GM23338 (cell line): ENCODE measurements around the gene APOBEC2.

Experiments used
- CREB1 ChIP-seq: fragments of 250-450 bp; sonication (Bioruptor Pico); IDR thresholded peaks from 2 replicates; pipeline ENCODE4 v1.5.0; 2020; ENCODE audit warnings: low read depth, mild to moderate bottlenecking, moderate library complexity
- EZH2 ChIP-seq: fragments of 200-600 bp; sonication (generic); IDR thresholded peaks from one replicate; pipeline ENCODE4 v1.8.0; 2017; ENCODE audit warnings: antibody characterized with exemption, mild to moderate bottlenecking, low read depth; ENCODE audit not compliant: unreplicated experiment
- EZH2phosphoT487 ChIP-seq: fragments of 200-600 bp; sonication (generic); IDR thresholded peaks from one replicate; pipeline ENCODE4 v1.8.1; 2018; ENCODE audit warnings: antibody characterized with exemption; ENCODE audit not compliant: unreplicated experiment
- JUNB ChIP-seq: IDR thresholded peaks from one replicate; pipeline ENCODE4 v1.6.1; 2016; ENCODE audit warnings: antibody characterized with exemption; ENCODE audit not compliant: unreplicated experiment
- POLR2AphosphoS5 ChIP-seq: IDR thresholded peaks from 2 replicates; pipeline ENCODE4 v1.6.1; 2016; ENCODE audit warnings: antibody characterized with exemption, low read depth
- ZNF114 ChIP-seq: fragments of 250-450 bp; sonication (Bioruptor Pico); IDR thresholded peaks from 2 replicates; pipeline ENCODE4 v1.5.0; 2020; ENCODE audit warnings: mild to moderate bottlenecking, moderate library complexity
- TF ChIP-seq, protein P1 (sequence below), 2 experiments: fragments of 200-600 bp in 1 of 2; sonication (generic) in 1 of 2; conservative IDR thresholded peaks; 2 replicates each; pipeline versions ENCODE4 v1.5.1 to v1.6.1; 2016 to 2017; ENCODE audit warnings: antibody characterized with exemption in 2 of 2, low read depth in 2 of 2, mild to moderate bottlenecking in 2 of 2, moderate library complexity in 1 of 2
- TF ChIP-seq, protein P2 (sequence below): IDR thresholded peaks from one replicate; pipeline ENCODE4 v1.6.1; 2018; ENCODE audit warnings: antibody characterized with exemption; ENCODE audit not compliant: unreplicated experiment
- TF ChIP-seq, protein P3 (sequence below): IDR thresholded peaks from 2 replicates; pipeline ENCODE4 v1.6.1; 2016; ENCODE audit warnings: antibody characterized with exemption

DNA sequence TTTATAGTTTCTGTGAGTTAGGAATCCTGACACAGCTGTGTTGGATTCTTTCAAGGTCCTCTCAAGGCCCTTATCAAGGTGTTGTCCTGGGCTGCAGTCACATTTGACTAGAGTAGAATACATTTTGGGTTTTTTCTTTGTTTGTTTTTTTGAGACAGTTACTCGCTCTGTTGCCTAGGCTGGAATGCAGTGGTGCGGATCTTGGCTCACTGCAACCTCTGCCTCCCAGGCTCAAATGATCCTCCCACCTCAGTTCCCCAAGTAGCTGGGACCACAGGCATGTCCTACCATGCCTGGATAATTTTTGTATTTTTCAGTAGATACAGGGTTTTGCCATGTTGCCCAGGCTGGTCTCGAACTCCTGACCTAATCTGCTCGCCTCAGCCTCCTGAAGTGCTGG lies 35.4 kb downstream of the APOBEC2 start:
- TF ChIP-seq, protein P1, sequence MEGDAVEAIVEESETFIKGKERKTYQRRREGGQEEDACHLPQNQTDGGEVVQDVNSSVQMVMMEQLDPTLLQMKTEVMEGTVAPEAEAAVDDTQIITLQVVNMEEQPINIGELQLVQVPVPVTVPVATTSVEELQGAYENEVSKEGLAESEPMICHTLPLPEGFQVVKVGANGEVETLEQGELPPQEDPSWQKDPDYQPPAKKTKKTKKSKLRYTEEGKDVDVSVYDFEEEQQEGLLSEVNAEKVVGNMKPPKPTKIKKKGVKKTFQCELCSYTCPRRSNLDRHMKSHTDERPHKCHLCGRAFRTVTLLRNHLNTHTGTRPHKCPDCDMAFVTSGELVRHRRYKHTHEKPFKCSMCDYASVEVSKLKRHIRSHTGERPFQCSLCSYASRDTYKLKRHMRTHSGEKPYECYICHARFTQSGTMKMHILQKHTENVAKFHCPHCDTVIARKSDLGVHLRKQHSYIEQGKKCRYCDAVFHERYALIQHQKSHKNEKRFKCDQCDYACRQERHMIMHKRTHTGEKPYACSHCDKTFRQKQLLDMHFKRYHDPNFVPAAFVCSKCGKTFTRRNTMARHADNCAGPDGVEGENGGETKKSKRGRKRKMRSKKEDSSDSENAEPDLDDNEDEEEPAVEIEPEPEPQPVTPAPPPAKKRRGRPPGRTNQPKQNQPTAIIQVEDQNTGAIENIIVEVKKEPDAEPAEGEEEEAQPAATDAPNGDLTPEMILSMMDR (conservative IDR thresholded peaks at IDR 0.05; ENCODE audit: low read depth in 2 of 2), result no peak
- TF ChIP-seq, protein P2, sequence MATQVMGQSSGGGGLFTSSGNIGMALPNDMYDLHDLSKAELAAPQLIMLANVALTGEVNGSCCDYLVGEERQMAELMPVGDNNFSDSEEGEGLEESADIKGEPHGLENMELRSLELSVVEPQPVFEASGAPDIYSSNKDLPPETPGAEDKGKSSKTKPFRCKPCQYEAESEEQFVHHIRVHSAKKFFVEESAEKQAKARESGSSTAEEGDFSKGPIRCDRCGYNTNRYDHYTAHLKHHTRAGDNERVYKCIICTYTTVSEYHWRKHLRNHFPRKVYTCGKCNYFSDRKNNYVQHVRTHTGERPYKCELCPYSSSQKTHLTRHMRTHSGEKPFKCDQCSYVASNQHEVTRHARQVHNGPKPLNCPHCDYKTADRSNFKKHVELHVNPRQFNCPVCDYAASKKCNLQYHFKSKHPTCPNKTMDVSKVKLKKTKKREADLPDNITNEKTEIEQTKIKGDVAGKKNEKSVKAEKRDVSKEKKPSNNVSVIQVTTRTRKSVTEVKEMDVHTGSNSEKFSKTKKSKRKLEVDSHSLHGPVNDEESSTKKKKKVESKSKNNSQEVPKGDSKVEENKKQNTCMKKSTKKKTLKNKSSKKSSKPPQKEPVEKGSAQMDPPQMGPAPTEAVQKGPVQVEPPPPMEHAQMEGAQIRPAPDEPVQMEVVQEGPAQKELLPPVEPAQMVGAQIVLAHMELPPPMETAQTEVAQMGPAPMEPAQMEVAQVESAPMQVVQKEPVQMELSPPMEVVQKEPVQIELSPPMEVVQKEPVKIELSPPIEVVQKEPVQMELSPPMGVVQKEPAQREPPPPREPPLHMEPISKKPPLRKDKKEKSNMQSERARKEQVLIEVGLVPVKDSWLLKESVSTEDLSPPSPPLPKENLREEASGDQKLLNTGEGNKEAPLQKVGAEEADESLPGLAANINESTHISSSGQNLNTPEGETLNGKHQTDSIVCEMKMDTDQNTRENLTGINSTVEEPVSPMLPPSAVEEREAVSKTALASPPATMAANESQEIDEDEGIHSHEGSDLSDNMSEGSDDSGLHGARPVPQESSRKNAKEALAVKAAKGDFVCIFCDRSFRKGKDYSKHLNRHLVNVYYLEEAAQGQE, result no peak
- TF ChIP-seq EZH2, result no peak
- no peak for TF ChIP-seq POLR2AphosphoS5
- TF ChIP-seq ZNF114 (CRISPR knock-in tag), result no peak
- TF ChIP-seq CREB1, result no peak
- TF ChIP-seq EZH2phosphoT487, result no peak
- TF ChIP-seq, protein P3, sequence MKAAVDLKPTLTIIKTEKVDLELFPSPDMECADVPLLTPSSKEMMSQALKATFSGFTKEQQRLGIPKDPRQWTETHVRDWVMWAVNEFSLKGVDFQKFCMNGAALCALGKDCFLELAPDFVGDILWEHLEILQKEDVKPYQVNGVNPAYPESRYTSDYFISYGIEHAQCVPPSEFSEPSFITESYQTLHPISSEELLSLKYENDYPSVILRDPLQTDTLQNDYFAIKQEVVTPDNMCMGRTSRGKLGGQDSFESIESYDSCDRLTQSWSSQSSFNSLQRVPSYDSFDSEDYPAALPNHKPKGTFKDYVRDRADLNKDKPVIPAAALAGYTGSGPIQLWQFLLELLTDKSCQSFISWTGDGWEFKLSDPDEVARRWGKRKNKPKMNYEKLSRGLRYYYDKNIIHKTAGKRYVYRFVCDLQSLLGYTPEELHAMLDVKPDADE, result no peak
- TF ChIP-seq JUNB, result no peak
